DND-41 (cell line): Measurements from ENCODE around the gene SLC15A2.

Experiments used
- ATAC-seq: fragments of 200-7000 bp; cut with Tn5 transposase; 3 replicates; pipeline ENCODE4 v1.9.1; 2021; ENCODE audit warnings: low read depth; ENCODE audit not compliant: insufficient read depth
- DNase-seq: peaks from one replicate; pipeline ENCODE4 v3.0.0-alpha.2; 2020
- H2AFZ ChIP-seq: 2 replicates; pipeline ENCODE4 v1.6.0; 2012; ENCODE audit warnings: low read depth, low read length
- H3K27ac ChIP-seq: 2 replicates; pipeline ENCODE4 v1.5.1; 2012; ENCODE audit warnings: low read length, inconsistent platforms
- H3K27me3 ChIP-seq: fragments of 200-600 bp; sonication (generic); 2 replicates; pipeline ENCODE4 v1.6.0; 2012; ENCODE audit warnings: low read length, mild to moderate bottlenecking, inconsistent platforms; ENCODE audit not compliant: insufficient read depth, poor library complexity
- H3K36me3 ChIP-seq: 2 replicates; pipeline ENCODE4 v1.5.1; 2012; ENCODE audit warnings: low read length, inconsistent platforms; ENCODE audit not compliant: insufficient read depth
- H3K4me1 ChIP-seq: 2 replicates; pipeline ENCODE4 v1.5.1; 2012; ENCODE audit warnings: mild to moderate bottlenecking, low read length; ENCODE audit not compliant: insufficient read depth
- H3K4me2 ChIP-seq: 2 replicates; pipeline ENCODE4 v1.6.0; 2012; ENCODE audit warnings: mild to moderate bottlenecking, moderate library complexity, low read length, inconsistent platforms; ENCODE audit not compliant: insufficient read depth
- H3K4me3 ChIP-seq, 2 experiments: fragments of 200-600 bp in 1 of 2; shearing (Covaris generic) in 1 of 2; 2 replicates each; pipeline ENCODE4 v1.5.1; 2012 to 2016; ENCODE audit warnings: inconsistent platforms in 2 of 2, low read length in 2 of 2, mild to moderate bottlenecking in 2 of 2, low read depth in 1 of 2, moderate library complexity in 1 of 2
- H3K79me2 ChIP-seq: 2 replicates; pipeline ENCODE4 v1.6.0; 2012; ENCODE audit warnings: low read length, inconsistent platforms; ENCODE audit not compliant: insufficient read depth
- H3K9ac ChIP-seq: 2 replicates; pipeline ENCODE4 v1.6.0; 2012; ENCODE audit warnings: low read depth, mild to moderate bottlenecking, inconsistent platforms, low read length, moderate library complexity
- H3K9me3 ChIP-seq: 2 replicates; pipeline ENCODE4 v1.5.1; 2012; ENCODE audit warnings: low read length, moderate library complexity, mild to moderate bottlenecking, inconsistent platforms; ENCODE audit not compliant: insufficient read depth, severe bottlenecking
- H4K20me1 ChIP-seq: 2 replicates; pipeline ENCODE4 v1.6.0; 2012; ENCODE audit warnings: low read length; ENCODE audit not compliant: insufficient read depth
- EZH2 ChIP-seq: IDR thresholded peaks from 3 replicates; pipeline ENCODE4 v1.6.1; 2012; ENCODE audit warnings: borderline replicate concordance, low read depth, mild to moderate bottlenecking, moderate library complexity, low read length, inconsistent platforms; ENCODE audit not compliant: severe bottlenecking
- TF ChIP-seq, protein P1 (sequence below): IDR thresholded peaks from 2 replicates; pipeline ENCODE4 v1.5.1; 2012; ENCODE audit warnings: borderline replicate concordance, low read length, moderate library complexity, mild to moderate bottlenecking; ENCODE audit not compliant: poor library complexity, severe bottlenecking; ENCODE audit errors: extremely low read depth

Gene SLC15A2

DNA sequence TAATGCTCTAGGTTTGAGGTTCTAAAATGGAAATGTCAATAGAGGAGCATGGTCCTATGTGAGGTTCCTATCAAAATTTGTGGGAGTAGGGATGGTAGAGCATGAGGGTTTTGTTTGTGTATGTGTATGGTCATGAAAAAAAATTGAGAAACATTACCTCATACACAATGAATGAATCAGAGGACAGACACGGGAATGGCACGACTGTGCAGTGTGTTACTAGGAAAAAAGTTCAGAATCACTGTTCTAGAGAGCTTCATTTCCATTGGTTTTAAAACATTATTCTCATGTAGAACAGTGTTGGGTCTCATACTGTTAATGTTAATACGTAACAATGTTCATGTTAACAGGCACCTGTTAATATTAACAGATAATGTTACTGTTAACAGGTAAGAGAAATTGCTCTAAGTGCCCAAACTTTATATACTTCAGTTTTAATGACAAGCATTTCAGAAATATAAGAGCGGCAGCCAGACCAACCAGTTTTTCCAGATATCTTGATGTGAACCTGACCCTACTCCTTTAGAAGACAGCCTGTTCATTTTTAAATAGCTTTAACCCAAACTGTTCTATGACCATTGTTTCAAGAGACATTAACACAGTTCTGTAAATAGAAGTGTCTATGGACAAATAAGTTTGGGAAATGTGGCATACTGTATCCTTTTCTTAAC is 48.0 kb downstream of the SLC15A2 start:
- TF ChIP-seq, protein P1, sequence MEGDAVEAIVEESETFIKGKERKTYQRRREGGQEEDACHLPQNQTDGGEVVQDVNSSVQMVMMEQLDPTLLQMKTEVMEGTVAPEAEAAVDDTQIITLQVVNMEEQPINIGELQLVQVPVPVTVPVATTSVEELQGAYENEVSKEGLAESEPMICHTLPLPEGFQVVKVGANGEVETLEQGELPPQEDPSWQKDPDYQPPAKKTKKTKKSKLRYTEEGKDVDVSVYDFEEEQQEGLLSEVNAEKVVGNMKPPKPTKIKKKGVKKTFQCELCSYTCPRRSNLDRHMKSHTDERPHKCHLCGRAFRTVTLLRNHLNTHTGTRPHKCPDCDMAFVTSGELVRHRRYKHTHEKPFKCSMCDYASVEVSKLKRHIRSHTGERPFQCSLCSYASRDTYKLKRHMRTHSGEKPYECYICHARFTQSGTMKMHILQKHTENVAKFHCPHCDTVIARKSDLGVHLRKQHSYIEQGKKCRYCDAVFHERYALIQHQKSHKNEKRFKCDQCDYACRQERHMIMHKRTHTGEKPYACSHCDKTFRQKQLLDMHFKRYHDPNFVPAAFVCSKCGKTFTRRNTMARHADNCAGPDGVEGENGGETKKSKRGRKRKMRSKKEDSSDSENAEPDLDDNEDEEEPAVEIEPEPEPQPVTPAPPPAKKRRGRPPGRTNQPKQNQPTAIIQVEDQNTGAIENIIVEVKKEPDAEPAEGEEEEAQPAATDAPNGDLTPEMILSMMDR: no peak
- no peak for TF ChIP-seq EZH2
- Histone ChIP-seq H3K27me3 (no peaks in the 10 kb centered on the region), H2AFZ (no peak overlapping the region), H3K4me3 (no peak overlapping the region), H3K4me2 (no peak overlapping the region), H4K20me1 (no peaks in the 10 kb centered on the region), H3K27ac (no peak overlapping the region), H3K4me1 (no peaks in the 10 kb centered on the region), H3K36me3 (no peaks in the 10 kb centered on the region), H3K9me3 (no peaks in the 10 kb centered on the region), H3K79me2 (no peaks in the 10 kb centered on the region), H3K9ac (no peak overlapping the region)
- DNase-seq (no peak), ATAC-seq (no peak)

DNA sequence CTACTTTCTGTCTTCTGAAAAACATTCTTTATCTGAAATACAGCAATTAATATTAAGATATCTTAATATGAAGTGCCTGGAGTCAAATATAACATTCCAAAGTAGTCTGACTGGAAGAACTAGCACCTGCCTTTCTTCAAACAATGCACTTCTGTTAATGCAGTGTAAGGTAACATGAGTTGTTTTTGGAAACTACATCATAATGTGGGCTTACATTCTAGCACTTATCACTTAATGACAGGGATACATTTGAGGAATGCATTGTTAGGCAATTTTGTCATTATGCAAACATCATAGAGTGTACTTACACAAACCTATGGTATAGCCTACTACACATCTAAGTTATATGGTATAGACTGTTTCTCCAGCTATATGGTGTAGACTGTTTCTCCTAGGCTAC is 49.2 kb downstream of the SLC15A2 start:
- no peaks in the 10 kb centered on the region for H4K20me1 ChIP-seq
- no peak overlapping the region for H3K4me2 ChIP-seq
- no peaks in the 10 kb centered on the region for H3K27me3 ChIP-seq
- no peak overlapping the region for H3K9ac ChIP-seq
- no peak overlapping the region for H3K4me3 ChIP-seq
- DNase-seq (no peak), ATAC-seq (no peak)
- H3K27ac ChIP-seq: no peak overlapping the region
- TF ChIP-seq, protein P1: no peak
- no peak for TF ChIP-seq EZH2
- no peaks in the 10 kb centered on the region for H3K4me1 ChIP-seq
- no peaks in the 10 kb centered on the region for H3K36me3 ChIP-seq
- H2AFZ ChIP-seq: no peak overlapping the region
- H3K79me2 ChIP-seq: no peaks in the 10 kb centered on the region
- H3K9me3 ChIP-seq: no peaks in the 10 kb centered on the region

DNA sequence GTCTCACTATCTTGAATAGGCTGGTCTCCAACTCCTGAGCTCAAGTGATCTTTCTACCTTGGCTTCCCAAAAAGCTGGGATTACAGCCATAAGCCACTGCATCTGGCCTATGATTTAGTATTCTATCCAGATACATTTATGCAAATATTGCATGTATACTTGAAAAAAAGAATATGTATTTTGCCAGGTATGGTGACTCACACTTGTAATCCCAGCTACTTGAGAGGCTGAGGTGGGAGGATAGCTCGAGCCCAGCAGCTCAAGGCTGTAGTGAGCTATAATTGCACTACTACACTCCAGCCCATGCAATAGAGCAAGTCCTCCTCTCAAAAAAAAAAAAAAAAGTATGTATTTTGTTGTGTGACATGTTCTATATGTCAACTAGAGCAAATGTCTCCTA is 54.4 kb downstream of the SLC15A2 start:
- DNase-seq (no peak), ATAC-seq (no peak)
- no peak overlapping the region for H3K4me2 ChIP-seq
- TF ChIP-seq, protein P1: no peak
- no peak for TF ChIP-seq EZH2
- no peaks in the 10 kb centered on the region for H3K36me3 ChIP-seq
- H3K9ac ChIP-seq: no peak overlapping the region
- H3K79me2 ChIP-seq: no peaks in the 10 kb centered on the region
- no peak overlapping the region for H3K4me3 ChIP-seq
- no peaks in the 10 kb centered on the region for H4K20me1 ChIP-seq
- no peaks in the 10 kb centered on the region for H3K27me3 ChIP-seq
- H3K9me3 ChIP-seq: no peaks in the 10 kb centered on the region
- no peaks in the 10 kb centered on the region for H3K4me1 ChIP-seq
- no peak overlapping the region for H3K27ac ChIP-seq
- H2AFZ ChIP-seq: no peak overlapping the region
